ENCODE results near the gene MRAS. TPM values are rescaled to one million over a fixed set of nuclear protein-coding genes. Genes with fewer than 3 reads are reported as not detected.
A peak's percentile ranks its signal among the peaks of the same experiment; 100 is the strongest.

The MRAS gene
- polyA plus RNA-seq, 1 of the 3 experiments (the other 2 are of a cell fraction), result 25.0 TPM

DNA sequence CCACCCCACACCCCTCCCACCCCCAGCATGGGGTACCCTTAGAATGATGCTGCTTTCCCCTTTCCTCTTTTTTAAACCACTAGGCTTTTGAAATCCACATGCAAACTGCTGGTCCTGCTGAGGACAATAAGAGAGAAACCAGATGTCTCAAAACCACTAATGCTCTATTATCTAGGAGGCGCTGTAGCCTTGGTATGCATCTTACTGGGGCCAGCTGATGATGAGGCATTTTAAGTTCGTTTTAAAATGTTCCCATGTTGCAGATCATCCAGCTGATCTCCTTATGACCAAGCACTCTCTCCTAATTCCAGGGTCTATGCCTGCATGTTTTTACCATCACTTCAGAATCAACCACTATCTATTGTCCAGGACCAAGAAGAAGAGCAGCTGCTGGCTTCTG lies 20.0 kb upstream of the MRAS start:
- Histone ChIP-seq H3K9me3 (no peaks in the 10 kb centered on the region), H3K9ac (no peak overlapping the region), H3K27me3 (ENCODE audit: insufficient read depth) (no peaks in the 10 kb centered on the region), H3K79me2 (ENCODE audit: insufficient read depth) (no peaks in the 10 kb centered on the region), H3K4me1 (ENCODE audit: control insufficient read depth in 1 of 2, insufficient read depth in 2 of 2, low read depth in 1 of 2, low read length in 1 of 2) (peaks cover 3 to 5% of the 10 kb centered on the region in 2 experiments; a peak in 2 of 4 replicates), H2AFZ (ENCODE audit: low read depth) (no peak overlapping the region), H4K20me1 (ENCODE audit: insufficient read depth) (no peaks in the 10 kb centered on the region), H3F3A (replicated peaks; ENCODE audit: insufficient read depth) (peaks cover 7% of the 10 kb centered on the region), H3K4me3 (ENCODE audit: low read depth in 2 of 2, low read length in 1 of 2) (no peak overlapping the region; a peak in 1 of 4 replicates), H3K36me3 (replicated peaks in 1 of 2; ENCODE audit: control insufficient read depth in 1 of 2, insufficient read depth in 2 of 2, low read length in 1 of 2) (no peaks in the 10 kb centered on the region), H3K4me2 (peak overlapping the region; percentile 99), H3K27ac (ENCODE audit: low read depth in 2 of 2, low read length in 1 of 2) (no peak overlapping the region), H3K9me2 (no peaks in the 10 kb centered on the region)
- ChIA-PET POLR2A (no interaction called here), CTCF (interaction anchor here (0.7 to 2.4 kb wide), 8 partner anchors 11 to 155 kb away, joined by 3 to 11 read pairs (median 3); partner anchors contain the start of genes ESYT3 and MRAS)
- 54% methylated on average over 2 of the region's 2 CpGs for WGBS (ENCODE audit: low lambda C conversion rate)
- DNase-seq, result peak; percentile 27
- TF ChIP-seq FOSL2 (IDR thresholded peaks at IDR 0.05; ENCODE audit: borderline replicate concordance, low read depth), result no peak
- TF ChIP-seq, protein P1, sequence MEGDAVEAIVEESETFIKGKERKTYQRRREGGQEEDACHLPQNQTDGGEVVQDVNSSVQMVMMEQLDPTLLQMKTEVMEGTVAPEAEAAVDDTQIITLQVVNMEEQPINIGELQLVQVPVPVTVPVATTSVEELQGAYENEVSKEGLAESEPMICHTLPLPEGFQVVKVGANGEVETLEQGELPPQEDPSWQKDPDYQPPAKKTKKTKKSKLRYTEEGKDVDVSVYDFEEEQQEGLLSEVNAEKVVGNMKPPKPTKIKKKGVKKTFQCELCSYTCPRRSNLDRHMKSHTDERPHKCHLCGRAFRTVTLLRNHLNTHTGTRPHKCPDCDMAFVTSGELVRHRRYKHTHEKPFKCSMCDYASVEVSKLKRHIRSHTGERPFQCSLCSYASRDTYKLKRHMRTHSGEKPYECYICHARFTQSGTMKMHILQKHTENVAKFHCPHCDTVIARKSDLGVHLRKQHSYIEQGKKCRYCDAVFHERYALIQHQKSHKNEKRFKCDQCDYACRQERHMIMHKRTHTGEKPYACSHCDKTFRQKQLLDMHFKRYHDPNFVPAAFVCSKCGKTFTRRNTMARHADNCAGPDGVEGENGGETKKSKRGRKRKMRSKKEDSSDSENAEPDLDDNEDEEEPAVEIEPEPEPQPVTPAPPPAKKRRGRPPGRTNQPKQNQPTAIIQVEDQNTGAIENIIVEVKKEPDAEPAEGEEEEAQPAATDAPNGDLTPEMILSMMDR (IDR thresholded peaks at IDR 0.05), result peak; percentile 35
- TF ChIP-seq NFIC (IDR thresholded peaks at IDR 0.05; ENCODE audit: borderline replicate concordance), result no peak
- TF ChIP-seq CHD2 (IDR thresholded peaks at IDR 0.05; ENCODE audit: low read length, partially characterized antibody), result no peak
- TF ChIP-seq, protein P2, sequence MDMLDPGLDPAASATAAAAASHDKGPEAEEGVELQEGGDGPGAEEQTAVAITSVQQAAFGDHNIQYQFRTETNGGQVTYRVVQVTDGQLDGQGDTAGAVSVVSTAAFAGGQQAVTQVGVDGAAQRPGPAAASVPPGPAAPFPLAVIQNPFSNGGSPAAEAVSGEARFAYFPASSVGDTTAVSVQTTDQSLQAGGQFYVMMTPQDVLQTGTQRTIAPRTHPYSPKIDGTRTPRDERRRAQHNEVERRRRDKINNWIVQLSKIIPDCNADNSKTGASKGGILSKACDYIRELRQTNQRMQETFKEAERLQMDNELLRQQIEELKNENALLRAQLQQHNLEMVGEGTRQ (IDR thresholded peaks at IDR 0.05; ENCODE audit: borderline replicate concordance, low read depth, low read length), result no peak
- TF ChIP-seq, protein P3, sequence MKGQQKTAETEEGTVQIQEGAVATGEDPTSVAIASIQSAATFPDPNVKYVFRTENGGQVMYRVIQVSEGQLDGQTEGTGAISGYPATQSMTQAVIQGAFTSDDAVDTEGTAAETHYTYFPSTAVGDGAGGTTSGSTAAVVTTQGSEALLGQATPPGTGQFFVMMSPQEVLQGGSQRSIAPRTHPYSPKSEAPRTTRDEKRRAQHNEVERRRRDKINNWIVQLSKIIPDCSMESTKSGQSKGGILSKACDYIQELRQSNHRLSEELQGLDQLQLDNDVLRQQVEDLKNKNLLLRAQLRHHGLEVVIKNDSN (IDR thresholded peaks at IDR 0.05; ENCODE audit: borderline replicate concordance, low read depth), result no peak
- TF ChIP-seq YY1 (IDR thresholded peaks at IDR 0.05; ENCODE audit: low read depth), result no peak
- no peak for TF ChIP-seq MXI1 (IDR thresholded peaks at IDR 0.05; ENCODE audit: low read depth, low read length)
- TF ChIP-seq GABPA (IDR thresholded peaks at IDR 0.05; ENCODE audit: low read depth), result no peak
- TF ChIP-seq TCF12 (IDR thresholded peaks at IDR 0.05), result 0 out of 2 replicates have a peak, but pooled peaks have one; percentile 19
- TF ChIP-seq SMC3 (IDR thresholded peaks at IDR 0.05; ENCODE audit: low read depth, low read length), result no peak
- TF ChIP-seq RCOR1 (IDR thresholded peaks at IDR 0.05; ENCODE audit: low read length), result 0 out of 2 replicates have a peak, but pooled peaks have one; percentile 10

Measured in SK-N-SH (cell line).